HG03521 (cell line): ENCODE results near the gene TTC13.
"Not testable (repeated sequence)": the region's sequence is repeated elsewhere in the genome, so short reads cannot be mapped to it uniquely, and the experiment has no call there.

ENCODE experiments used
- ATAC-seq: cut with Tn5 transposase; IDR thresholded peaks from one replicate; pipeline ENCODE4 v1.9.1; 2021; ENCODE audit warnings: mild to moderate bottlenecking, moderate library complexity; ENCODE audit not compliant: unreplicated experiment

The TTC13 gene

DNA sequence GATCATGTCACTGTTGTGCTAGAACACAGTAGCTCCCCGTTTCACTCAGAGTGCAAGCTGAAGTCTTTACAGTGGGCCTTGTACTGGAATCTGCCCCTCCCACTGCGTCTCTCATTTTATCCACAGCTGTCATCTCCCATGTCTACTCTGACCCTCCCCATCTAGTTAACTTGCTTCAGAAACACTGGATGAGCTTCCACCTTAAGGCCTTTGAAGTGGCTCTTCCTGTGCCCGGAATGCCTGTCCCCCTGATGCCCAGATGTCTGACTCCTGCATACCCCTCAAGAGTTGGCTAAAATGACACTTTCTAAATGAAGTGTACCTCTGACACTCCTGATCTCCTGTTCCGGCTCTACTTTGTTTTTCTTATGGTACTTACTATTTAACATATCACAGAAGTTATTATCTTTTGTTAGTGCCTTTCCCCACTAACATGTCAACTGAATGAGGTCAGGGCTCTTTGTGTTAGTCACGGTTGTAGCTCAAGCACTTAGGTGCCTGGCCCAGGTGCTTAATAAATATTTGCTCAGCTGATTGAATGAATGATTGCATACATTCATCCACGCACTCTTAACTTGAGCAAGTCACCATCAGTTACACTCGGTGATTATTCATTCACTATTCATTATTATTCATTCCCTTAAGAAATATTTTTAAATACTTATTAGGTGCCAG lies 13.6 kb upstream of the TTC13 start:
- no peak for ATAC-seq

DNA sequence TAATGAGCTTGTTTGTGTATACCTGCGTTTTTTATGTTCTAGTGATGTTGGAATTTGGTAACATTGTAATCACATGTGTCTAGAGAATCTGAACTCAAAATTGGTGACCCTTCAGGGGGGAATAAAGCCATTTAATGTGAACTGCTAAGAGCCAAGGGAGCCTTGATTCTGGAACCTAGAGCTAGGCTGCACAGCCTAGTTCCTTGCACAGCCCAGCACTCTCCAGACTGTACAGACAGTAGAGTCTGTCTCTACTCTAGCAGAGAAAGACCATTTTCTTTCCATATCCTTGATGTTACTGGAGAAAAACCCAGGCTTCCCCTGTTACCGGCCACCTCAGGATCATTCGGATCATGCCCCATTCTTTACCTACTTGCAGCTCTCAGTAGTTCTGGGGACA lies 8.8 kb upstream of the TTC13 start:
- no peak for ATAC-seq

DNA sequence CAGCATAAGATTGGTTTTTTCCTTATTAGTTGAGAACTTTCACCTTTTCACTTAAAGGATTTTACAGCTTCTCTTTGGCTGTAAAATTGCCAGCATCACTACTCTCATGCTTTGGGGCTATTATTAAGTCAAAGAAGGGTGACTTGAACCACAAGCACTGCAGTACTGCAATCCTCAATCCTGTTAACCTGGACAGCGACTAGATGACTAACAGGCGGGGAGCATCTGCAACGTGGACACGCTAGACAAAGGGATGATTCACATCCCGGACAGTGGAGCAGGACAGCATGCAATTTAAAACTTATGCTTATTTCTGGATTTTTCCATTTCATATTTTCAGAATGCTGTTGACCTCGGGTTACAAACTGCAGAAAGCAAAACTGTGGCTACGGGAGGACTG lies 8.3 kb upstream of the TTC13 start:
- no peak for ATAC-seq

DNA sequence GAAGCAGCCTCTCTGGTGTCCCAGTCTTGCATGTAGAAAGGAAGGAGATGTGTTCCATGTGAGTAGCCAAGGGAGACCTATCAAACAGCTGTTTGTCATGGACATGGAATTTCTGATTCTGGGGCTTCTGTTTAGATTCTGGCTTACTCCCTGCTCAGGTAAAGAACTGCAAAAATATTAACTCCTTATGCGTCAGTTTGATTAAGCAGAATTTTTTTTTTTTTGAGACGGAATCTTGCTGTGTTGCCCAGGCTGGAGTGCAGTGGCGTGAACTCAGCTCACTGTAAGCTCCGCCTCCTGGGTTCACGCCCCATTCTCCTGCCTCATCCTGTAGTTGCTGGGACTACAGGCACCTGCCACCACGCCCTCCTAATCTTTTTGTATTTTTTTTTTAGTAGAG lies 7.0 kb upstream of the TTC13 start:
- ATAC-seq = no peak

DNA sequence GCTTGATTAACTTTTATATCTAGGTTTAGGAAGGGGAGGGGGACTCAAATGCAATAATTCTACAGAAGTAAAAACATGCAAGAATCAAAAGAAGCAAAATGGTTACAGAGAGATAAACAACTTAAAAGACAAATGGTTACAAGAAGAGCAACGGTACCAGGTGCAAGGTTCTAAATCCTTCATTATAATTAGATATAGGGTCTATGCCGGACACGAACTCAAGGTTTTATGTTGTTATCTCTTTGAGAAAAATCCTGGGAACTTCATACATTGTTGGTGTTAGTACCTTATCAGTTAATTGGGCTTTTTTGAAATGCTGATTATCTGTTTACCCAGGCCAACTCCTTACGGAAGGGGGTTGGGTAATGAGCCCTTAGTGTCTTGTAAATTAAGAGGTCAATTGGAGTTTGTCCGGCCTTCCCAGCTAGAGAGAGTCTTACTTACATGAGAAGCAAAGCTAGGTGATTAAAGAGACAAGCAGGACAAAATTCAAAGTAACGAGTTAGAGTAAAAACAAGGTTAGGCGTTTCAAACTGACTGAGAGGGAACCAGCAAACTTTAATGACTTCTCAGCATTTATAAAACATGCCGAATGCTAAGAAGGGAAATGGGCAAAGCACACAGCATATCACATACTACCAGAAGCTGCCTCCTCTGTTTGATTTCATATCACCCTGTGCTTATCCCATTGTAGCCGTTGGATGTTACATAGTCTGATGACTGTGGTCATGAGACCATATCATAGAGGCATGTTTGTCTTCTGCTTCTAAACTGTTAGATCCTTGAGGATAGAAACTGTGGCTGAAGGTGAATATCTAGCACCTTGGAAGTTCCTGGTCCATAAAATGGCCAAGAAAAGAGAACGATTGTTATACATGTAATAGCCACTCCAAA lies 6.2 kb upstream of the TTC13 start:
- not testable (repeated sequence) for ATAC-seq

DNA sequence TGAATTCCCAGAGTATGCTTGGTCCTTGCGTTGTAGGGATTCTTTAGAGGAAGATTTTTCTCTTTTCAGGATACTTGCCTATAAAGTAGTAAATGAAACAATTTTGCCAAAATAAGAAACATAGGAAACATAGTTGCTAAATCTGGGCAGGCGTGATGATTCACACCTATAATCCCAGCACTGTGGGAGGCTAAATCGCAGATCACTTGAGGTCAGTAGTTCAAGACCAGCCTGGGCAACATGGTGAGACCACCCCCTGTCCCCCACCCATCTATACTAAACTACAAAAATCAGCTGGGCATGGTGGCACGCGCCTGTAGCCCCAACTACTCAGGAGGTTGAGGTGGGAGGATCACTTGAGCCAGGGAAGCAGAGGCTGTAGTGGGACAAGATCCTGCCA lies 5.2 kb upstream of the TTC13 start:
- ATAC-seq = no peak

DNA sequence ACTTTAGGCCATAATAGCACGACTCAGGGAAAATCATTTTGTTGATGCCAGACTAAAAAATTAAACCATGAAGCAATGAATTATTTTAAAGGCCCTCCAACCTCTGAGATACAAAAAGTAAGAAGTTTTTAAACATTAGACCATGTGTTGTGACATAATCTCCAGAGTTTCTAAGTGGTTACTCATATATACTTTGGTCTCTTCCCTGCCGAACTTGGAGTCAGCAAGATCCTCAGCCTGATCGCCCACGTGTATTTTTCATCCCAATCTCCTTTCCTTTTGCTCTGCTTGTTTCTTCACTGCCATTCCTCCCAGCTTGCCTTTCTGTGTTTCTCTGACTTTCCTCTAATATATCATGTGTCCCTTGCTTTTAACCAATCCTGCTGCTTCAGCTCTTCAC lies 4.0 kb upstream of the TTC13 start:
- ATAC-seq = no peak

DNA sequence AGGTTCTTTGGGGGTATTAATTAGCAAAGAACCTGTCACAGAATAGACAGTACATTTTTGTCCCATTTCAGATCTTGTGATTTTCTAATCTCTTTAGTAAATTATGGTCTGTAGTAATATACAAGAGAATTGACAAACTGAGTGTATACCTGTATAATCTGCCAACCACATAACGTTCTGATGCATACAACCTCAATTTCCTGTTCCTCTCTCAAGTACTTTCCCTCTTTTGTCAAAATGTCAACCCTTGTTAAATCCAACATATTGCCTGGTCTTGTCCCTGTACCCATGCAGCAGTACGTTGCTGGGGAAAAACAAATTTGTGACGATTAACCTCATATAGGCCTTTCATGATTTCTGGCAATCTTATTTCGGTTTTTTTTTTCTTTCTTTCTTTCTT lies 1.3 kb upstream of the TTC13 start:
- ATAC-seq = no peak

DNA sequence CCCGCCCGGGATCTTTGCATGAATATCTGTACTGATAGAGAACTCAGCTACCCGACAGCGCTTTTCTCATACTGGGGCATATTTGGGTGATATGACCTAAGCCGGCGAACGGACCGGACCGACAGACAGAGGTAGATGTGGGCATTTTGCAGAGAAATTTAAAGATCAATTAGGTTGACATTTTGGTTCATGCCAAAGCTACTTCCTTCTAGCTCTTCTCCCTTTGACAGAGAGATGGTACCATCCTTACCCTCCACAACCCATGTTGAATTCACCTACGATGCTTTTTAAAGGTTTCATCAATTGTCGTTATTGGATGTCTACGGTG lies 692 bp upstream of the TTC13 start:
- no peak for ATAC-seq

DNA sequence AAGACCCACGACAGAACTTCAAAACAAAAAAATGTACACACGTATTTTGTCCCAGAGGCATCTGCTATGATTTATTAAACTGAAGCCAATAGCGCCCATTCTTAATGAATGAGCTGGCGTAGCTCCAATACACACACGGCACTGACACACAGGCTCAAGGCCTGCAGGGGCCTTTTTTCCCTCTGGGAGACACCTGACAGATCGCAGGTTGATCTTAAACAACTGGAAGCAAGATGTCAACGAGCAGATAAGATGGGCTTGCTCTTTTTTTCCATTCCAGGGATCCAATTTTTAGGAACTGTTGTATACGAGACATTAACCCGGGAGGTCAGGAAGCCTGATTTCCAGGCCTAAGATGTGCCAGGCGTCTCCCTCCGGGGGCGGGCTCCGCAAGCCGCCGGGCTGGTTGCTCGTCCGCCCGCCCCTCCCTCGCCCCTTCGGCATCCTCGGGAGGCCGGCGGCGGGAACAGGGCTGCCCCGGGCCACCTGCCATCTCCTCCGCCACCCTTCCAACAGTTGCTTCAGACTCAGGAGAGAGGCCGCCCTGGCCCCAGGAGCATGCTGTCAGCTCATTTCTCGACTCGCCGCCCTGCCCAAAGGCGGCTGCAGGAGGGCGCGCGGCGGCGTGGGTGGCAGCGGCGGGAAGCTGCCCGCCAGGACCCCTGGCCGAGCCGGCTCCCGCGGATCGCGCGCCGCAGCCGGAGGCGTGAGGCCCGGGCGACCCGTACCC lies 735 bp downstream of the TTC13 start:
- peak; percentile 2 for ATAC-seq

DNA sequence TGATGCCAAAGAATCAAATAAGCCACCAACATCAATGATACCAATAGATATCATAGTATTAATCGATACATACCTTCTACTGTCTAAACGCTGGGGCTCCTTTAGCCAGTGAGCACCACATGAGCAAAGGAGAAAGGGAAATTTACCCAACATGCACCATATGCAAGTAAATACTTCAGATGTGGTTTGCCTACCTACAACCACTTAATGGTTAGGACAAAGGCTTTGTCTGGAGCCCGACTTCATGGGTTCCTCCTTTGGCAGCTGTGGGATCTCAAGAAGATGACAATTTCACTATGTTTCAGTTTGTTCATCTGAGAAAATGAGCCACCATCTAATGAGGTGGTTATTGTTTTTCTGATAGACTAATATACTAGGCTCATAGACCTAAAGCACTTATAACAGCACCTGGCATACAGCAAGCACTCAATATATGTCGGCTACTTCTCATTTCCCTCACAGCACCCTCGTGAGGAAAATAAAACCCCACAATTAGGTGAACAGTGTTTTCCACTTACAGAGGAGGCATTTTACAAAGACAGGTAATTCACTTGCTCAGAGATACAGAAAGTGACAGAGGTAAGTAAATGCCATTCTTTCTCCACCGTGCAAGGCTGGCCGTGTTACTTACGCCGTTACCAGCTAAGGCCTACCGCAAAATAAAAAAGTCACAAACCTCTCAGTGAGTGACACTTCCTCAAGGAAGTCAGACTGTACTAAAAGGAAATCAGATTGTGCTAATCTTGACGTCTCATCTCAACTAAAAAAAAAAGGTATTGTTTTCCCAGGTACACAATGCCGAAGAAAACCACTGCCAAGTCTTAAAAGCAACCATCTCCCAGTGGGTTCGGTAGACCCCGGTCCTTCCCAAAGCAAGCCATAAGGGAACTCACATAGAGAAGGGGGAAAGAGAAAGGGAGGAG lies 1.6 kb downstream of the TTC13 start:
- no peak for ATAC-seq

DNA sequence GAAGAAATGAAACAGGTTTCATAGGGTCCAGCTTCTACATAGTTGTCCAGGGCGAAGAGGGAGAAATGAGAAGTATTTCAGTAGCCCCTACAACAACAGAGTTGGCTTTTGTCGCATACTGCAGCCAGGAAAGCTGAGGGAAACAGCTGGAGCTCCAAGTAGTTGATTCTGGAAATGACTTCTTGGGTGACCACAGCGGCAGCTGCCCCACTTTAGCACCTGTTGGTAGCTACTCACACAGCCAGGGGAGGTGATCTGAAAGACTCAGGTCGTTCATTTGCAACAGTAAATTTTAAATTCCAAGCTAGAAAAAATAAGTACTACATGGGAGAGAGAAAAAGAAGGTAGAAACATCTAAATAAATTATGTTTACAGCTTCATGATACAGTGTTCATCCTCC lies 2.3 kb downstream of the TTC13 start:
- no peak for ATAC-seq

DNA sequence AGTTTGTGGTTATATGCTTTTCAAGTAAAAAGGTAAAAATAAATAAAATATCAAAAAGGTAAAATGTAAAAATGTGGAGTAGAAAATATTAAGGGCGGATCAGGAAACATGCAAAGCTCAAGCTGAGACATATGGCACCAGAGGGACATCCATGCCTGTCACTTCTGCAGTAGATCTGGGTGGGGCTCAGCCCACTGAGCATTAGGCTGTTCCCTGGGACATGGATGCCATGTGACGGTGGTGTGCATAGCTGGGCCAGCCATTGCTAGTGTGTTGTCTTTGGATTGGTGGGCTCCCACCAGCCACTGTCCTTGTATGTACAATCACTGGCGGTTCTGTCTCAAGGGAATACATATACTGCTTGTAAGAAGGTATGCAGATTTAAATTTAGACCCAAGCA lies 3.0 kb downstream of the TTC13 start:
- ATAC-seq = no peak

DNA sequence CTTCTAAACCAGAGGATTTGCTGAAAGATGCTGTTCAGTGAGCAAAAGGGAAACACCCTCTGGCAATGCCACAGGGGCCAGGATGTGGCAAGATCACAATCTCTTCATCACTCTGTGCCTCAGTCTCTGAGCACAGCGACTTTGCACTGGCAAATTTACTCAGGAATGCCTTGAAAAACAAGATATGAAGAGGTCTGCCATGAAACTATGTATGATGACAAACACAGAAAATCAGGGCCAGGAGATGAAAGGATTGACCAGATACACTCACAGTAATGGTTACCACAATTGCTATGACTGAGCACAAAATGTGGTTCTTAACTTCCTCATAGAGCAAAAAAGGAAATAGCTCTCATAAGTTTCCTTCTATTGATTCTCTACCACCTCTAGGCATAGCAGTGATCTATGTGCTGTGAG lies 5.8 kb downstream of the TTC13 start:
- peak; percentile 70 for ATAC-seq

DNA sequence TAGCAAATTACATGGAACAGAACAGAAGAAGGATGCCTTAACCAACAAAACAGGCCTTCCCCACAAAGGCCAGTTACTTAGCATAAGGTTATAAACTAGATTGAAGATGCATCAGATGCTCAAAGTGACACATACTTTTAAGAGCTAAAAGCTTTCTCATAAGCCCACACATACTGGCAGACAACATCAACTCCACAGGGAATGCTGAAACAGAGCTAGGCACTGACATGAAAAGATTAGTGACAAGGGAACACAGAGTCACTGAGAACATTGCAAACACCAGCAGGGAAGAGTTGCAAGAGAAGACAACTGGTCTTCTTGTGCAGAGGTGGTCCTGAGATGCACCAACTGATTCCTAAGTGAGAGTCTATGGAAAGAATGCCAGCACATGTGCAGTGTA lies 6.9 kb downstream of the TTC13 start:
- no peak for ATAC-seq

DNA sequence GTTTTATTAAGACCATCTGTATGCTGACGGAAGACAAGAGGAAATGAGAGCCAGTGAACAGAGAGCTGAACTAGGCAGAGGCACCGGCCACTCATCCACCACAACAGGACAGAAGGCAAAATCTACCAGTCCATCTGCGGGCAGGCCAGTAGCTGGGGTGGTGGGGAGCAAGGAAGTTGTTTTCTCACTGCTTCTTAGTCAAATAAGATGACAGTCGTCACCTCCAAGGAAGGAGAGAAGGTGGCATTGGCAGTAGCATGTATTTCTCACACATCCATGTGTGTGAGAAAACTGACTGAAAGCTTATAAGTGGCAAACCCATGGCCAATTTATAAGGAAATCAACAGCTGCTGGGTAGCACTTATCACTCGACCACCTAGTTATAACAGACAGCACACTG lies 8.2 kb downstream of the TTC13 start:
- ATAC-seq = no peak

DNA sequence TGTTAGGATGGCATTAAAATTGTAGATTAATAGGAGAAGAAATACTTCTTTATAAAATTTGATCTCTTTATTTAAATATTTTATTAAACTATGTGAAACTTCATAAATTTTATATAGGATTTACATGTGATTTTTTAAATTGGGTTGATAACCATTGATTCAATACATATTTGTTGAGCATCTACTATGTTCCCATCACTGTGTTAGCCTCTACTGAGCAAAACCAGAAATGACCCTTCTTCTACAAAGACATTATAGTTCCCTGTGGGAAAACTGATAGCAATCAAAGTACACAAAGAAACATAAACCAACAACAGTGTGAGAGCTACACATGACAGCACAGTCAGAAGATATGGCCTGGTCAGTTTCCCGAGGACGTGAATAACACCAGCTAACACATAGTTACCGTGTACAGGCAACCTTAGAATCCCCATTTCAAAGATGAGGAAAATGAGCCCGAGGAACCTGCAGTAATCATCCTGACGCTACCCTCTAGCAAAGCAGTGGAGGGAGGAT lies 12.2 kb downstream of the TTC13 start:
- ATAC-seq = no peak

DNA sequence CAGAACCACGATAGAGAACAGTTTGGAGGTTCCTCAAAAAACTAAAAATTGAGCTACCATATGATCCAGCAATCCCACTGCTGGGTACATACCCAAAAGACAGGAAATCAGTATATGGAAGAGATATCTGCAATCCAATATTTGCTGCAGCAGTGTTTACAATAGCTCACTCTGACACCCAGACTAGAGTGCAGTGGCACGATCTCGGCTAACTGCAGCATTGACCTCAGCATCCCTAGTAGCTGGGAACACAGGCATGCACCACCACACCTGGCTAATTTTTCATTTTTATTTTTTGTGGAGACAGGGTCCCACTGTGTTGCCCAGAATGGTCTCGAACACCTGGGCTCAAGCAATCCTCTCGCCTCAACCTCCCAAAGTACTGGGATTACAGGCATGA lies 13.1 kb downstream of the TTC13 start:
- no peak for ATAC-seq

DNA sequence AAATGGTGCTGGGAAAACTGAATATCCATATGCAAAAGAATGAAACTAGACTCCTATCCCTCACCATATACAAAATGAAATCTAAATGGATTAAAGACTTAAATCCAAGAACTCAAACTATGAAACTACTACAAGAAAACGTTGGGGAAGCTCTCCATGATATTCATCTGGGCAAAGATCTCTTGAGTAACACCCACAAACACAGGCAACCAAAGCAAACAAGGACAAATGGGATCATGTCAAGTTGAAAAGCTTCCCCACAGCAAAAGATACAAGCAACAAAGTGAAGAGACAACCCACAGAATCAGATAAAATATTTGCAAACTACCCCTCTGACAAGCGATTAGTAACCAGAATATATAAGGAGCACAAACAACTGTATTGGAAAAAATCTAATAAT lies 13.8 kb downstream of the TTC13 start:
- no peak for ATAC-seq

DNA sequence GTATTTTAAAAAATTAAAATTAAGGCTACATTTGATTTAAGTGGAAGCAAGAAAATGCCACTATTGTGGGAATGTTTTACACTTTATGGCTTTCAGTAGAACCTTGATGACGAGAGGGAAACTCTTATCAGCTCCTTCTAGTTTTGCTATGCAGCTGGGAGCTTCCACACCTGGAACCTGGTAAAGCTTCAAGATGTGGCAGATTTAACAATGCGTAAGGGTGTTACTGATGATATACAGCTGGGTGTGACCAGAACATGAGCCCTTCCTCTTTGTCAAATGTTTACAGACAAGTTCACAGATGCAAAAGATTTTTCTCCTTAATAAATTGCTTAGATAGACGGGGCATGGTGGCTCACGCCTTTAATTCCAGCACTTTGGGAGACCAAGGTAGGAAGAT lies 20.3 kb downstream of the TTC13 start:
- ATAC-seq = no peak

DNA sequence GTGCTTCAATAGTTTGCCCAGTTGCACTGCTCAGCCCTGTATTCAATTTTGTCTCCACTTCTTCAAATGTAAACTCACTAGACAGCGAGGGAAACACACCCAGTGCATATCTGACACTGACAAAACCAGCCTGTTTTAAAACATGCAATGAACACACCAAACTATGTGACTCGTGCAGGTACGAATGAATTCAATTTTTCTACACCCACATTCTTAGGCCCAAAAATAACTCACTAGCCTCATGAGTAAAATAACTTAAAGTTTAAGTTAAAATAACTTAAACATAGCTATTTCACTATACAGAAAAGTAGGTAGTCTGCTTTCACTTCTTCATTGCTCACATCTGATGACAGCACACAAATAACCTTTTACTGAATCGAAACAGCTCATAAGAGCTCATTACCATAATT lies 21.1 kb downstream of the TTC13 start:
- ATAC-seq = peak; percentile 86
